ENCODE results near the gene HCRTR2.

DNA sequence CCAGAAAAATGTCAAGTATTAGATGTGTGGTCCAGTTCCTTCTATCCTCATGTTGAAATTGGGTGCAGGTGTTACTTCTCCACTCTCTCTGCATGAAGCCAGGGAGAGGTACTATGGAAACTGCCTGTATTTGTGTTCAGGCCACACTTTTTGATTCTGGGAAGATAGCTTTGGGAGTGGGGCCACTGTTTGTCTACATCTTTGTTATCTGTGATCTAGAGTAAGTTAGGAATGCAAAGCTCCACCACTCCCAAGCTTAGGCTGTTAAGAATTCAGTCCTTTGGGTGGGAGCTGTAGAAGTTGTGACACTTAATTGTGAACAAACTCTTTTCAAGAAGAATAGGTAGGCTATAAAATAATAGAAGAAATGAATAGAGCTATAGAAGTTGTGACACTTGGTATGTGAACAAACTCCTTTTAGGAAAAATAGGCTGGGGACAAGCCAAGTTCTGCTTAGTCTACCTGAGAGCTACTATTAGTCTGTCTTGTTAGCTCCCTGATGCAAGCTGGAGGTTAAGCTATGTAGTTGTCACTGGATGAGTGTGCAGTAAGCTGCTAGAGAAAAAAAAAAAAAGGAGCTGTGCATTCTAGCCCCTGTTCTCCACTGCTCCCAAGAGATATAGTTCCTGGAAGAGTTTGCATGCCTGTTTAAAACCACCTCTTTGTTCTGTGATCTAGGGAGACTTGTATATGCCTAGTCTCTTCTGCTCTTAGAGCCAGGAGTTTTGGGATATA is 145.8 kb downstream of the HCRTR2 start:
- no peak for TF ChIP-seq CTCF (IDR thresholded peaks at IDR 0.05)
- no peak for TF ChIP-seq POLR2A (IDR thresholded peaks at IDR 0.05)

Data from lower leg skin (tissue), 3 donors.